ENCODE measurements around the gene TMEM150C. TPM values are rescaled to one million over a fixed set of nuclear protein-coding genes. Genes with fewer than 3 reads are reported as not detected.
"Not testable (repeated sequence)": the region's sequence is repeated elsewhere in the genome, so short reads cannot be mapped to it uniquely, and the experiment has no call there.

TMEM150C gene
- polyA plus RNA-seq, 1 donor = 3.9 TPM

GRCh38 chr4:82477469-82477868 lies 84.3 kb downstream of the TMEM150C start:
- WGBS (ENCODE audit: insufficient coverage, low lambda C conversion rate) = no CpG with 5 or more reads among the region's 9 CpGs
- H3K27me3 ChIP-seq (ENCODE audit: control insufficient read depth, insufficient read depth, low read length); H3K4me1 ChIP-seq (ENCODE audit: control insufficient read depth, insufficient read depth, low read length); H3K4me3 ChIP-seq (ENCODE audit: low read length); H3K9me3 ChIP-seq (ENCODE audit: control insufficient read depth, low read depth, low read length); H3K36me3 ChIP-seq (ENCODE audit: control insufficient read depth, insufficient read depth, low read length); H3K27ac ChIP-seq (ENCODE audit: low read length): not testable (repeated sequence)
- DNase-seq = peak; percentile 13 to 60

- not testable (repeated sequence) for H3K27ac ChIP-seq (ENCODE audit: low read length); H3K9me3 ChIP-seq (ENCODE audit: control insufficient read depth, low read depth, low read length); H3K4me1 ChIP-seq (ENCODE audit: control insufficient read depth, insufficient read depth, low read length); DNase-seq; H3K4me3 ChIP-seq (ENCODE audit: low read length); H3K27me3 ChIP-seq (ENCODE audit: control insufficient read depth, insufficient read depth, low read length); H3K36me3 ChIP-seq (ENCODE audit: control insufficient read depth, insufficient read depth, low read length)
- WGBS (ENCODE audit: insufficient coverage, low lambda C conversion rate) = no CpG with 5 or more reads among the region's 7 CpGs
These were observed 85.9 kb downstream of the TMEM150C start for GRCh38 chr4:82475931-82476330.

- peaks cover 5% of the 10 kb centered on the region for H3K4me1 ChIP-seq (ENCODE audit: control insufficient read depth, insufficient read depth, low read length)
- no peaks in the 10 kb centered on the region for H3K9me3 ChIP-seq (ENCODE audit: control insufficient read depth, low read depth, low read length)
- H3K27me3 ChIP-seq (ENCODE audit: control insufficient read depth, insufficient read depth, low read length) = no peaks in the 10 kb centered on the region
- DNase-seq = no peak
- no peaks in the 10 kb centered on the region for H3K36me3 ChIP-seq (ENCODE audit: control insufficient read depth, insufficient read depth, low read length)
- no CpG with 5 or more reads among the region's 15 CpGs for WGBS (ENCODE audit: insufficient coverage, low lambda C conversion rate)
- no peak overlapping the region for H3K27ac ChIP-seq (ENCODE audit: low read length)
- no peak overlapping the region for H3K4me3 ChIP-seq (ENCODE audit: low read length)
These were observed 88.1 kb downstream of the TMEM150C start for GRCh38 chr4:82473621-82474164.

GRCh38 chr4:82473080-82473479 lies 88.7 kb downstream of the TMEM150C start:
- not testable (repeated sequence) for H3K27me3 ChIP-seq (ENCODE audit: control insufficient read depth, insufficient read depth, low read length); H3K4me1 ChIP-seq (ENCODE audit: control insufficient read depth, insufficient read depth, low read length); DNase-seq; H3K9me3 ChIP-seq (ENCODE audit: control insufficient read depth, low read depth, low read length); H3K36me3 ChIP-seq (ENCODE audit: control insufficient read depth, insufficient read depth, low read length); H3K4me3 ChIP-seq (ENCODE audit: low read length); H3K27ac ChIP-seq (ENCODE audit: low read length)
- no CpG with 5 or more reads among the region's 5 CpGs for WGBS (ENCODE audit: insufficient coverage, low lambda C conversion rate)

GRCh38 chr4:82469791-82470345 lies 91.9 kb downstream of the TMEM150C start:
- WGBS (ENCODE audit: insufficient coverage, low lambda C conversion rate) = no CpG with 5 or more reads among the region's 2 CpGs
- Histone ChIP-seq H3K27ac (ENCODE audit: low read length) (no peak overlapping the region), H3K36me3 (ENCODE audit: control insufficient read depth, insufficient read depth, low read length) (no peaks in the 10 kb centered on the region), H3K9me3 (ENCODE audit: control insufficient read depth, low read depth, low read length) (no peaks in the 10 kb centered on the region), H3K4me1 (ENCODE audit: control insufficient read depth, insufficient read depth, low read length) (no peaks in the 10 kb centered on the region), H3K27me3 (ENCODE audit: control insufficient read depth, insufficient read depth, low read length) (no peaks in the 10 kb centered on the region), H3K4me3 (ENCODE audit: low read length) (no peak overlapping the region)
- peak in 1 of 2 donors; percentile 29 for DNase-seq

- peaks cover 3% of the 10 kb centered on the region for H3K36me3 ChIP-seq (ENCODE audit: control insufficient read depth, insufficient read depth, low read length)
- no CpG with 5 or more reads among the region's 3 CpGs for WGBS (ENCODE audit: insufficient coverage, low lambda C conversion rate)
- no peak for DNase-seq
These were observed 94.3 kb downstream of the TMEM150C start for GRCh38 chr4:82467471-82467870.

GRCh38 chr4:82463221-82463620 lies 98.6 kb downstream of the TMEM150C start:
- Histone ChIP-seq H3K9me3 (ENCODE audit: control insufficient read depth, low read depth, low read length) (no peaks in the 10 kb centered on the region), H3K27ac (ENCODE audit: low read length) (no peak overlapping the region), H3K4me3 (ENCODE audit: low read length) (no peak overlapping the region), H3K36me3 (ENCODE audit: control insufficient read depth, insufficient read depth, low read length) (peaks cover 20% of the 10 kb centered on the region), H3K27me3 (ENCODE audit: control insufficient read depth, insufficient read depth, low read length) (no peaks in the 10 kb centered on the region), H3K4me1 (ENCODE audit: control insufficient read depth, insufficient read depth, low read length) (no peaks in the 10 kb centered on the region)
- no peak for DNase-seq
- no CpG with 5 or more reads among the region's 1 CpG for WGBS (ENCODE audit: insufficient coverage, low lambda C conversion rate)

More at GRCh38 chr4:82467471-82467870, 94.3 kb downstream of the TMEM150C start:
- Histone ChIP-seq H3K27ac (ENCODE audit: low read length) (no peak overlapping the region), H3K9me3 (ENCODE audit: control insufficient read depth, low read depth, low read length) (no peaks in the 10 kb centered on the region), H3K4me3 (ENCODE audit: low read length) (no peak overlapping the region), H3K27me3 (ENCODE audit: control insufficient read depth, insufficient read depth, low read length) (no peaks in the 10 kb centered on the region), H3K4me1 (ENCODE audit: control insufficient read depth, insufficient read depth, low read length) (no peaks in the 10 kb centered on the region)

GRCh38 chr4:82462415-82462831 lies 99.4 kb downstream of the TMEM150C start:
- Histone ChIP-seq H3K4me3 (ENCODE audit: low read length) (no peak overlapping the region), H3K36me3 (ENCODE audit: control insufficient read depth, insufficient read depth, low read length) (peaks cover 26% of the 10 kb centered on the region), H3K9me3 (ENCODE audit: control insufficient read depth, low read depth, low read length) (no peaks in the 10 kb centered on the region), H3K4me1 (ENCODE audit: control insufficient read depth, insufficient read depth, low read length) (no peaks in the 10 kb centered on the region), H3K27me3 (ENCODE audit: control insufficient read depth, insufficient read depth, low read length) (no peaks in the 10 kb centered on the region), H3K27ac (ENCODE audit: low read length) (no peak overlapping the region)
- WGBS (ENCODE audit: insufficient coverage, low lambda C conversion rate) = no CpG with 5 or more reads among the region's 7 CpGs
- DNase-seq = peak; percentile 64 to 80

GRCh38 chr4:82461710-82462109 lies 100.1 kb downstream of the TMEM150C start:
- no peak overlapping the region for H3K4me3 ChIP-seq (ENCODE audit: low read length)
- H3K36me3 ChIP-seq (ENCODE audit: control insufficient read depth, insufficient read depth, low read length) = peaks cover 32% of the 10 kb centered on the region
- H3K27ac ChIP-seq (ENCODE audit: low read length) = no peak overlapping the region
- DNase-seq = no peak
- no peaks in the 10 kb centered on the region for H3K27me3 ChIP-seq (ENCODE audit: control insufficient read depth, insufficient read depth, low read length)
- no peaks in the 10 kb centered on the region for H3K9me3 ChIP-seq (ENCODE audit: control insufficient read depth, low read depth, low read length)
- no peaks in the 10 kb centered on the region for H3K4me1 ChIP-seq (ENCODE audit: control insufficient read depth, insufficient read depth, low read length)
- WGBS (ENCODE audit: insufficient coverage, low lambda C conversion rate) = 100% methylated on average over 2 of the region's 2 CpGs

GRCh38 chr4:82458729-82459128 lies 103.1 kb downstream of the TMEM150C start:
- no peaks in the 10 kb centered on the region for H3K9me3 ChIP-seq (ENCODE audit: control insufficient read depth, low read depth, low read length)
- H3K4me3 ChIP-seq (ENCODE audit: low read length) = no peak overlapping the region
- no peak for DNase-seq
- peaks cover 40% of the 10 kb centered on the region for H3K36me3 ChIP-seq (ENCODE audit: control insufficient read depth, insufficient read depth, low read length)
- H3K4me1 ChIP-seq (ENCODE audit: control insufficient read depth, insufficient read depth, low read length) = no peaks in the 10 kb centered on the region
- no peak overlapping the region for H3K27ac ChIP-seq (ENCODE audit: low read length)
- WGBS (ENCODE audit: insufficient coverage, low lambda C conversion rate) = 100% methylated on average over 1 of the region's 2 CpGs
- H3K27me3 ChIP-seq (ENCODE audit: control insufficient read depth, insufficient read depth, low read length) = no peaks in the 10 kb centered on the region

- no peak for DNase-seq
- peaks cover 49% of the 10 kb centered on the region for H3K36me3 ChIP-seq (ENCODE audit: control insufficient read depth, insufficient read depth, low read length)
- no peaks in the 10 kb centered on the region for H3K27me3 ChIP-seq (ENCODE audit: control insufficient read depth, insufficient read depth, low read length)
- no peaks in the 10 kb centered on the region for H3K9me3 ChIP-seq (ENCODE audit: control insufficient read depth, low read depth, low read length)
- H3K27ac ChIP-seq (ENCODE audit: low read length) = no peak overlapping the region
- WGBS (ENCODE audit: insufficient coverage, low lambda C conversion rate) = no CpG with 5 or more reads among the region's 7 CpGs
- no peaks in the 10 kb centered on the region for H3K4me1 ChIP-seq (ENCODE audit: control insufficient read depth, insufficient read depth, low read length)
- H3K4me3 ChIP-seq (ENCODE audit: low read length) = no peak overlapping the region
These were observed 104.5 kb downstream of the TMEM150C start for GRCh38 chr4:82457266-82457665.

All from large intestine (tissue), 3 donors.